ENCODE data around the gene PXDN.

The PXDN gene

GRCh38 chr2:1584051-1584531 is 160.2 kb downstream of the PXDN start:
- TF ChIP-seq GATA3 (IDR thresholded peaks at IDR 0.05; ENCODE audit: low read depth, low read length) (no peak), GATA2 (IDR thresholded peaks at IDR 0.05; ENCODE audit: low read depth, low read length) (no peak)

GRCh38 chr2:1582891-1583341 is 161.4 kb downstream of the PXDN start:
- TF ChIP-seq GATA2 (IDR thresholded peaks at IDR 0.05; ENCODE audit: low read depth, low read length) (no peak), GATA3 (IDR thresholded peaks at IDR 0.05; ENCODE audit: low read depth, low read length) (no peak)

- TF ChIP-seq GATA3 (IDR thresholded peaks at IDR 0.05; ENCODE audit: low read depth, low read length) (no peak), GATA2 (IDR thresholded peaks at IDR 0.05; ENCODE audit: low read depth, low read length) (no peak)
Measured at GRCh38 chr2:1581965-1582625, 162.2 kb downstream of the PXDN start.
